DOHH2 (cell line): ENCODE data around the gene SAP30L.

Experiments
- H3F3A ChIP-seq: fragments of 200-600 bp; sonication (generic), shearing (Covaris generic); 2 replicates; pipeline ENCODE4 v1.6.0; 2016; ENCODE audit warnings: antibody characterized with exemption, mild to moderate bottlenecking; ENCODE audit not compliant: control insufficient read depth, insufficient read depth
- H3K27ac ChIP-seq: fragments of 200-600 bp; sonication (generic); 2 replicates; pipeline ENCODE4 v1.5.1; 2014; ENCODE audit warnings: low read depth, mild to moderate bottlenecking, low read length, moderate library complexity
- H3K27me3 ChIP-seq: fragments of 200-600 bp; sonication (generic); 2 replicates; pipeline ENCODE4 v1.6.1; 2014; ENCODE audit warnings: mild to moderate bottlenecking, low read length, mixed read lengths; ENCODE audit not compliant: control insufficient read depth
- H3K36me3 ChIP-seq: fragments of 200-600 bp; sonication (generic); 2 replicates; pipeline ENCODE4 v1.6.1; 2014; ENCODE audit warnings: mild to moderate bottlenecking, low read length, moderate library complexity, mixed read lengths; ENCODE audit not compliant: control insufficient read depth
- H3K4me1 ChIP-seq: fragments of 200-600 bp; sonication (generic); 2 replicates; pipeline ENCODE4 v1.6.1; 2014; ENCODE audit warnings: mild to moderate bottlenecking, low read length, mixed read lengths; ENCODE audit not compliant: control insufficient read depth
- H3K4me2 ChIP-seq: fragments of 200-600 bp; sonication (generic); 2 replicates; pipeline ENCODE4 v1.6.0; 2014; ENCODE audit warnings: mild to moderate bottlenecking, low read length, moderate library complexity
- H3K4me3 ChIP-seq: fragments of 200-600 bp; sonication (generic); 2 replicates; pipeline ENCODE4 v1.5.1; 2014; ENCODE audit warnings: mild to moderate bottlenecking, low read length, mixed read lengths
- H3K79me2 ChIP-seq: fragments of 200-600 bp; sonication (generic); 2 replicates; pipeline ENCODE4 v1.6.1; 2014; ENCODE audit warnings: mild to moderate bottlenecking, low read length, mixed read lengths; ENCODE audit not compliant: control insufficient read depth
- H3K9me2 ChIP-seq: fragments of 200-600 bp; sonication (generic); replicated peaks from 2 replicates; pipeline ENCODE4 v1.6.1; 2014; ENCODE audit warnings: mild to moderate bottlenecking, low read length, mixed read lengths; ENCODE audit not compliant: control insufficient read depth
- H3K9me3 ChIP-seq: fragments of 200-600 bp; sonication (generic); 2 replicates; pipeline ENCODE4 v1.6.1; 2014; ENCODE audit warnings: antibody characterized with exemption, low read length, mixed read lengths; ENCODE audit not compliant: control insufficient read depth, insufficient read depth
- H4K20me1 ChIP-seq: fragments of 200-600 bp; sonication (generic); 2 replicates; pipeline ENCODE4 v1.6.0; 2014; ENCODE audit warnings: low read depth, mild to moderate bottlenecking, antibody characterized with exemption, low read length, moderate library complexity; ENCODE audit not compliant: control insufficient read depth, insufficient read depth
- CTCF ChIP-seq: fragments of 200-600 bp; sonication (generic); IDR thresholded peaks from one replicate; pipeline ENCODE4 v1.5.1; 2014; ENCODE audit warnings: antibody characterized with exemption, mild to moderate bottlenecking, low read depth, low read length; ENCODE audit not compliant: poor library complexity, severe bottlenecking
- EZH2phosphoT487 ChIP-seq: fragments of 200-600 bp; sonication (generic); IDR thresholded peaks from 2 replicates; pipeline ENCODE4 v1.6.1; 2017; ENCODE audit warnings: borderline replicate concordance, mild to moderate bottlenecking, antibody characterized with exemption, low read length, moderate library complexity, mixed read lengths

The SAP30L gene

DNA sequence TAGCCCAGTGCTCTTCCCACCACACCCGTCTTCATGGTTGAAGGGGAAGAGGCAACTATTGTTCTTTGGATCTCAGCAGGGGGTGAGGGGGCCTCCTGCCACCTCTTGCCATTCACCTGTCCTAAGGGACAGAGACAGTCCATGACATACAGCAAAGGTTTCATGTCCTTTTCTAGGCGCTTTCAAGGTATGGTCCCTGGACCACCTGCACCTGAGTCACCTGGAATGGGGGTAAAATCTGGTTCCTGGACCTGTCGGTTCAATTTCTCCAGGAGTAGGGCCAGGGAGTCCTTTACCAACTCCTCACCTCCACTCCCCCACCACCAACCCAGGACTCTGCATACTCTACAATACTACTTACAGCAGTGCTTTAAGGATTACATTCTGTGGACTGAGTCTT, 33.5 kb upstream of the SAP30L start:
- no peak overlapping the region for H3K4me3 ChIP-seq
- H3K36me3 ChIP-seq, result no peaks in the 10 kb centered on the region
- H3K27ac ChIP-seq, result no peak overlapping the region
- no peak overlapping the region for H3K4me2 ChIP-seq
- H3K79me2 ChIP-seq, result no peaks in the 10 kb centered on the region
- no peaks in the 10 kb centered on the region for H3K9me3 ChIP-seq
- no peaks in the 10 kb centered on the region for H3K27me3 ChIP-seq
- H3K4me1 ChIP-seq, result peaks cover 5% of the 10 kb centered on the region; the same call in 1 of the 2 replicates
- H3K9me2 ChIP-seq, result no peaks in the 10 kb centered on the region
- no peaks in the 10 kb centered on the region for H3F3A ChIP-seq
- H4K20me1 ChIP-seq, result no peaks in the 10 kb centered on the region
- TF ChIP-seq CTCF (no peak), EZH2phosphoT487 (no peak)

DNA sequence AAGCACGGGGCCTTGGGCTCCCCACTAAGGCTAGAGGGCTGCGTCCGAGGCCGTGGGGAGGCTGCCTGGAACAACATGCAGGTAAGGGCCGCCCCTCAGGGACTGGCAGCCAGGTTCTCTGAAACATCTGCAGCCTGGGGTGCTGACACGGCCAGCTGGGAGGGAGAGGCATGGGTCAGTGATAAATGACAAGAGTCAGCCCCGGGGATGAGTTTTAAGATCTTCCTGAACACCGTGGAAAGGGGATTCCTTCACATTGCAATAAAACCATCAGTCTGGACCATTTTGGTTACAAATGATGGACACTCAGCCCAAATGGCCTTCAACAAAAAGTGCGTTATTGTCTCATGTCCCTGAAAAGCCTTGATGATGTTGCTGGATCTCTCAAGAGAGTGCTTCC, 32.9 kb upstream of the SAP30L start:
- Histone ChIP-seq H3F3A (no peaks in the 10 kb centered on the region), H3K4me1 (peaks cover 5% of the 10 kb centered on the region; the same call in 1 of the 2 replicates), H3K4me3 (no peak overlapping the region), H3K9me2 (no peaks in the 10 kb centered on the region), H3K27ac (no peak overlapping the region), H3K79me2 (no peaks in the 10 kb centered on the region), H4K20me1 (no peaks in the 10 kb centered on the region), H3K27me3 (no peaks in the 10 kb centered on the region), H3K36me3 (no peaks in the 10 kb centered on the region), H3K4me2 (no peak overlapping the region), H3K9me3 (no peaks in the 10 kb centered on the region)
- no peak for TF ChIP-seq EZH2phosphoT487
- TF ChIP-seq CTCF, result no peak

DNA sequence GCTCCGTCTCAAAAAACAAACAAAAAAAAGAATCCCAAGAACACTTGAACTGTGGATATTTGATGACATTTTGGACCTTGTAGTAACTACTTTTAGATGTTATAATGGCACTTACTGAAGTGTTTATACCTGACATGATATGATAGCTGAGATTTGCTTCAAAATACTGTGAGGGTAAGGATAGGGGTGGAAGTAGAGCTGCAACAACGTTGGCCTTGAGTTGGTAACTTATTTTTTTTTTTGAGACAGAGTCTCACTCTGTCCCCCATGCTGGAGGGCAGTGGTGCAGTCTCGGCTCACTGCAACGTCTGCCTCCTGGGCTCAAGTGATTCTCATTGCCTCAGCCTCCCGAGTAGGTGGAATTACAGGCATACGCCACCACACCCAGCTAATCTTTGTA, 30.7 kb upstream of the SAP30L start:
- Histone ChIP-seq H3F3A (no peaks in the 10 kb centered on the region), H4K20me1 (no peaks in the 10 kb centered on the region), H3K4me2 (no peak overlapping the region), H3K4me1 (peaks cover 5% of the 10 kb centered on the region; the same call in 1 of the 2 replicates), H3K79me2 (no peaks in the 10 kb centered on the region), H3K9me3 (no peaks in the 10 kb centered on the region), H3K27ac (no peak overlapping the region), H3K4me3 (no peak overlapping the region), H3K9me2 (no peaks in the 10 kb centered on the region), H3K27me3 (no peaks in the 10 kb centered on the region), H3K36me3 (no peaks in the 10 kb centered on the region)
- TF ChIP-seq CTCF, result no peak
- no peak for TF ChIP-seq EZH2phosphoT487
